Measurements from ENCODE around the gene TTC7B.

The TTC7B gene

DNA sequence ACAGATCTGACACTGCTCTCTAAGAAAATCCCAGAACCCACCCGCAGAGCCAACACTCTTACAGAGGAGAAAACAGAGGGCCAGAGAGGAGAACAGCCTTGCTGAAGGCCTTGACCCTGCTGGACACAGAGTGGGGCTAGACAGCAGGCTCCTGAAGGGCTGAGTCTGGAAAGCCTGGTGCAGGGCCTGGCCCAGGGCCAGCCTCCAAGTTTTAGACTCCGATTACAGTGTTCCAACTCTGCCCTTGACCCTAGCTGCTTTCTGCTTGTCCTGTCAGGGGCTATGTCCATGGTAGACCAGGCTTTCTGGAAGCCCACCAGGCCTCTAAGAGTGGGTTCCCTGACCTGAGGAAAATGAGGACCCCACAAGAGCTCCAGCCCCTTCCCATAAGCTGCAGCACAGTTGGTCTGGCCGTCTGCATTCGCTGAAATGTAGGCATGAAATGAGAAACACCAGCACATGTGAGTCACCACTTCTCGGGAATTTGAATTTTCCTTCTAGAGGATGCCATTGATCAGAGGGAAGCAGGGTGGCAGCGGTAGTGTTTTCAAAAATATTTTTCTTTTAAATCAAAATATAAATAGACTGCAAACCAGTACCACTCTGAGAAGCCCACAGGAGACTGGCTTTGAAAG is 265.0 kb downstream of the TTC7B start:
- no peak for DNase-seq (ENCODE audit: low read depth)
- H3K4me3 ChIP-seq (ENCODE audit: low read depth, low read length), result no peak overlapping the region

DNA sequence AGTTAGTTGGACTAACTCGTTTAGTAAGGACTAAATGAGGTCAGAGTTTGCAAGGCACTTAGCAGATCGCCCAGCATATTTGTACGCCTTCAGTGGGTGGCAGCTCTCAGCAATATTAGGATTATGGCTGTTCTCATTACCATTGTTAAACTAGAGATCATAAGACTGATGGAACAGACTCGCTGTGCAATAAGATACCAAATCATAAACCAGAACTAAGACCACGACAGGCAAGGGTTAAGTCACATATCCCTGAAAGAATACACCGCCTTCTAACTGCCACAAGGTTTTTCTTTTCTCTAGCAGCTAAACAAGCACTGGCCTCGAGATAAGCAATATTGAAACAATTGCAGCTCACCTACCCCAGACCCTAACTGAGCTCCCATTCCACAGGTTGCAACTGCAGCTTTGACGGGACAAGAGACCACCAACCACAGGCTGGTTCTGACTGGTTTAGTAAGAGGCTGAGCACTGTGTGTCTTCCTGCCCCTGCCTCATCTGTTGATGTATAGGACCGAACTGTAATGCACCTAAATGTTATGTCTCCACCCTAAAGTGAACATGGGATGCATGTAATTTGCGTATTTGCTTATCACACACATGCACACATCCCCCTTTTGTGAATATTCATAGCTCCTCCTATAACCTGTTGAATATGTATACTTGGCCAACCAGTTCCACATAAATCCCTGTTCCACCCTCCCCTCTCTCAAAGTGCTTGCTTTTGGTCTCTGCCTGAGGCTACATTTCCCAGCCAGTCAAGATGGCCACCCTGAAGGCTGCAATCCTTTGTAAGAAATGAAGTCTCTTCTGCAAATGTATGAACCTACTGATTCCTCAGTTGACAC is 266.2 kb downstream of the TTC7B start:
- H3K4me3 ChIP-seq (ENCODE audit: low read depth, low read length), result no peak overlapping the region
- no peak for DNase-seq (ENCODE audit: low read depth)
- TF ChIP-seq, protein P1, sequence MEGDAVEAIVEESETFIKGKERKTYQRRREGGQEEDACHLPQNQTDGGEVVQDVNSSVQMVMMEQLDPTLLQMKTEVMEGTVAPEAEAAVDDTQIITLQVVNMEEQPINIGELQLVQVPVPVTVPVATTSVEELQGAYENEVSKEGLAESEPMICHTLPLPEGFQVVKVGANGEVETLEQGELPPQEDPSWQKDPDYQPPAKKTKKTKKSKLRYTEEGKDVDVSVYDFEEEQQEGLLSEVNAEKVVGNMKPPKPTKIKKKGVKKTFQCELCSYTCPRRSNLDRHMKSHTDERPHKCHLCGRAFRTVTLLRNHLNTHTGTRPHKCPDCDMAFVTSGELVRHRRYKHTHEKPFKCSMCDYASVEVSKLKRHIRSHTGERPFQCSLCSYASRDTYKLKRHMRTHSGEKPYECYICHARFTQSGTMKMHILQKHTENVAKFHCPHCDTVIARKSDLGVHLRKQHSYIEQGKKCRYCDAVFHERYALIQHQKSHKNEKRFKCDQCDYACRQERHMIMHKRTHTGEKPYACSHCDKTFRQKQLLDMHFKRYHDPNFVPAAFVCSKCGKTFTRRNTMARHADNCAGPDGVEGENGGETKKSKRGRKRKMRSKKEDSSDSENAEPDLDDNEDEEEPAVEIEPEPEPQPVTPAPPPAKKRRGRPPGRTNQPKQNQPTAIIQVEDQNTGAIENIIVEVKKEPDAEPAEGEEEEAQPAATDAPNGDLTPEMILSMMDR (IDR thresholded peaks at IDR 0.05; ENCODE audit: insufficient read depth, low read depth, low read length, missing control alignments), result no peak

More for the DNA sequence above, 265.0 kb downstream of the TTC7B start:
- TF ChIP-seq, protein P1 (IDR thresholded peaks at IDR 0.05; ENCODE audit: insufficient read depth, low read depth, low read length, missing control alignments), result no peak

DNA sequence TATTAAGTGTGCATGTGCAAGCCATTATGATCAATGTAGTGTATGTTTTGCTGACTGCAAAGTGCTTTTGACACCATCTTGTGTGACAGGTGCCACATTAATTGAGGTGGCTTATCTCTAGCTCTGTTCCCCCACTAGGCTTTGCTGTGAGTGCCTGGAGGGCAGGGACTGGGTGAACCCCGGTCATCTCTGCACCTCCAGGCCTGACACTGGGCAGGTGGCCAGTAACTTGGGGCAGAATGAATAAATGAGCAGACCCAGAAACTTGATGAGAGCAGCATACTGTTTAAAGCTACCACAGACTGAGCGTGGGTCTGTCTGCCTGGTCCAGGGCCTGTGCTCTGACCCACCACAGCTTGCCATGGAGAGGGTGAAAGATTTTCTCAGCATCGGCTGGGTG is 267.8 kb downstream of the TTC7B start:
- TF ChIP-seq, protein P1 (IDR thresholded peaks at IDR 0.05; ENCODE audit: insufficient read depth, low read depth, low read length, missing control alignments), result no peak

GRCh38 chr14:90547968-90548367 is 268.3 kb downstream of the TTC7B start:
- H3K4me3 ChIP-seq (ENCODE audit: low read depth, low read length), result no peak overlapping the region
- DNase-seq (ENCODE audit: low read depth), result no peak
- TF ChIP-seq, protein P1 (IDR thresholded peaks at IDR 0.05; ENCODE audit: insufficient read depth, low read depth, low read length, missing control alignments), result no peak

More for the DNA sequence above, 267.8 kb downstream of the TTC7B start:
- no peak for DNase-seq (ENCODE audit: low read depth)
- H3K4me3 ChIP-seq (ENCODE audit: low read depth, low read length), result no peak overlapping the region

DNA sequence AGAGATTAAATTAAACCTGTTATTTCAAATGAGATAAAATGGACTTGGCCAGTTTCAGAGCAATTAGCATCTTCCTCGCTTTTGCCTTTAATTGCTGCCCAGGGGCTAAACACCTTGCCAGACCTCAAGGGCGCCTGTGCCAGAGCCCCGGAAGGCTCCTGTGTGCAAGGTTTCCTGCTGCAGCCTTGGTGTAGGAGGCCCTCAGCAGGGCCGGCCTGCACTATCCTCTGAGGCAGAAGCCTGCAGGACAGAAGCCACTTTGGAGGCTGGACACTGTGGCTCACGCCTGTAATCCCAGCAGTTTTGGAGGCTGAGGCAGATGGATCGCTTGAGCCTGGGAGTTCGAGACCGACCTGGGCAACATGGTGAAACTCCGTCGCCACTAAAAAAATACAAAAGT is 269.0 kb downstream of the TTC7B start:
- DNase-seq (ENCODE audit: low read depth), result no peak
- H3K4me3 ChIP-seq (ENCODE audit: low read depth, low read length), result no peak overlapping the region
- TF ChIP-seq, protein P1 (IDR thresholded peaks at IDR 0.05; ENCODE audit: insufficient read depth, low read depth, low read length, missing control alignments), result no peak

GRCh38 chr14:90546767-90547166 is 269.5 kb downstream of the TTC7B start:
- no peak for DNase-seq (ENCODE audit: low read depth)
- H3K4me3 ChIP-seq (ENCODE audit: low read depth, low read length), result no peak overlapping the region
- TF ChIP-seq, protein P1 (IDR thresholded peaks at IDR 0.05; ENCODE audit: insufficient read depth, low read depth, low read length, missing control alignments), result no peak
